NCI-H1105 treated with DMSO at 0.1 percent for 48 hours (cell line): ENCODE measurements around the gene SLC34A1.

Source experiments
- DNase-seq: peaks from one replicate; lab custom pipeline; 2025; lab: John Stamatoyannopoulos, UW

The SLC34A1 gene

DNA sequence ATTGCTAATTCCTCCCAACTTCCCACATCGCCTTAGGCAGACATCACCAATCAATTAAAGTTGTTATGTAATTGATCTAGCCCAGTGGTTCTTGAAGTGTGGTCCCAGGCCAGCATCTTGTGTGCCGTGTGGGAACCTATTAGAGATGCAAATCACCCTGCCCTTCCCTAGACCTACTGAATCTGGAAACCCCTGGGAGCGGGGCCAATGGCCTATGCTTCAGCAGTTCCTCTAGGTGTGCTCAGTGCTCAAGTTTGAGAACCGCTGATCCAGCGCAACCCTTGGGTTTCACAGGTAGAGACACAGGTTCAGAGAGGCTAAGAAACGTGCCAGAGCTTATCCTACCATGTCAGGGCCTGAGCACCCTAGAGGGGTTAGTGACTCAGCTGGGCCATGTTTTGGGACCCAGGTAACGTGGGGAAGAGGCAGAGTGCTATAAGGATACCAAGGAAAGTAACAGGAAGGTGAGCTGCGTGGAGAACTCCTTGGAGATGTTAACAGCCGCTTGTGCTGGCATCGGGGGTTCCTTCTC, 4.4 kb downstream of the SLC34A1 start:
- no peak for DNase-seq

- DNase-seq: no peak
Measured at GRCh38 chr5:177389241-177390169, 5.3 kb downstream of the SLC34A1 start.

DNA sequence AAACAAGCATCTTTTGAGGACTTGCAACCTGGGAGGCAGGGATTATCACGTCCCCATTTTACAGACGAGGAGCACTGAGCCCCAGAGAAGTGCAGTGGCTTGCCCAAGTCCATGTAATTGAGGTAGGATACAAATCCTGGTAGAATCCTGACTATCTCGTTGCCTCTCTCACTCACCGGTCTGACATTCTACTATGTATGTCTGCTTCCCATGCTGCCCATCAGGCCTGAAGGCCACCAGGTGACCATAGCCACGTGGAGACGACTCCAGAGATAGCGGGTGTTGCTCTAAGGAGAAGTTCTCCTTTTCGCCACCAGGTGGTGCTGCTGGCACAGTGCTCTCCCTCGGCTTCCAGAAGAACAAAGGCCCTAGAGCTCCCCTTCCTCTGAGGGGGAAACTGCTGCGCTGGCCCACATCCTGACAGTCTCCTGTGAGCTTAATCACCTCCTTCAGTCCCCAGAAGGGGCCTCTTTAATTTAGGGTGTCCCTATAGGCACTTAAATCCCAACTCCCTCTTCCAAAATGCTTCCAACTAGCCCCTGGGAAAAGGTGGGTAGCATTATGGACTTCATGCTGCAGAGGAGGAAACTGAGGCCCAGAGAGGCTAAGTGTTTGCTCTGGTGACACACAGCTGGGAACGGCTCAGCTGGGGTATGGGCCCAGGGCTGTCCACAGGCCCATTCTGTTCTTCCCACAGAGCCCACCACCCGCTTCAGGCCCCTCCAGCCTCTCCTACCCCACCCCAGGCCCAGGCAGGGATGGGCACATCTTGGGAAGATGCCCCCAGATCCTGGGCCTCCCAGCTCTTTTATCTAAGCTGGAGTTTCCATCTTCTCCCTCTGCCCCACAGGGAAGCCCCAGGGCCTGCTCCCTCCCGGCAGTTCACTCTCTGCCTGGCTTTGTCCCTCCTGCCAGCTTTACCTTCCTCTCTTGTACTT, 6.4 kb downstream of the SLC34A1 start:
- DNase-seq: peak; percentile 50

DNA sequence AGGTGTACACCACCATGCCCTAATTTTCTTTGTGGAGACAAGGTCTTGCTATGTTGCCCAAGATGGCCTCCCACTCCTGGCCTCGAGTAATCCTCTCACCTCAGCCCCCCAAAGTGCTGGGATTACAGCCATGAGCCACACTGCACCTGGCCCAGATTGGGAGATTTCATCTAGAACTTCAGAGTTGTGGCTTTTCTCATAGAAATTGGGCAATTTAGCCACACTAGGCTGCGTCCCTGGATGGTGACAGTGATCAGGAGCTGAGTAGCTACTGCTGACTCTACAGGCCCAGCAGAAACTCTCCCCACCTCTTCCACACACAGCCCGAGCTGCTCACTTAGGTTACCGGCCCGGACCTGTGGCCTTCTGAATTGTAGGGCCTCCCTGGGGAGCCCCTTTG, 8.5 kb downstream of the SLC34A1 start:
- no peak for DNase-seq

- DNase-seq: no peak
Measured at GRCh38 chr5:177393206-177393765, 9.1 kb downstream of the SLC34A1 start.

DNA sequence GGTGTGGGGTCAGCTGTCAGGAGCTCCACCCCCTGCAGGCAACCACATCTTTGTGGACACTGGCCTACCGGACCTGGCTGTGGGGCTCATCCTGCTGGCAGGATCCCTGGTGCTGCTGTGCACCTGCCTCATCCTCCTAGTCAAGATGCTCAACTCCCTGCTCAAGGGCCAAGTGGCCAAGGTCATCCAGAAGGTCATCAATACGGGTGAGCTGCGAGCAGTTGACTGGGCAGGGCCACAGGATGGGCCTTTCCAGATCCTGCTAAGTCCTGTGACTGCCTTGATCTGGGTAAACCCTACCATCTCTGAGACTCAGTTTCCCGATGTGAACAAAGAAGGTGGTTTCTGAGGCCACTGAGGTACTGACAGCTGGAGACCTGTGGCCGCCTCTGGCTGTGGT, 9.8 kb downstream of the SLC34A1 start:
- no peak for DNase-seq

DNA sequence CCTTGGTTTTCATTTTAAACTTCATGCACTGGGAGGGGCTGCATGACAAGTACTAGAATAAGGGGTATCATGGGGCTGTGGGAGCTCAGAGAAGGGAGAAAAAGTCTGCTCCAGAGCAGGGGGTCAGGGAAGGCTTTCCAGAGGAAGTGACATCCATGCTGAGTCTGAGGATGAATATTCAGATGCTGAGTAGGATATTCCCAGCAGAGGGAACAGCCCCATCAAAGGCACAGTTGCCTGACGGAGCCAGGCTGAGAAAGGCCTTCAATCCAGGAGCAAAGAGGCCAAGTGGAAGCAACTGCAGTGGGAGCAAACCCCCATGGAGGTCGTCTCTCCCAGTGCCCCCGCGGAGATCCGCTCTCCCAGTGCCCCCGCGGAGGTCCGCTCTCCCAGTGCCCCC, 11.8 kb downstream of the SLC34A1 start:
- no peak for DNase-seq

GRCh38 chr5:177396807-177397206, 12.6 kb downstream of the SLC34A1 start:
- no peak for DNase-seq

DNA sequence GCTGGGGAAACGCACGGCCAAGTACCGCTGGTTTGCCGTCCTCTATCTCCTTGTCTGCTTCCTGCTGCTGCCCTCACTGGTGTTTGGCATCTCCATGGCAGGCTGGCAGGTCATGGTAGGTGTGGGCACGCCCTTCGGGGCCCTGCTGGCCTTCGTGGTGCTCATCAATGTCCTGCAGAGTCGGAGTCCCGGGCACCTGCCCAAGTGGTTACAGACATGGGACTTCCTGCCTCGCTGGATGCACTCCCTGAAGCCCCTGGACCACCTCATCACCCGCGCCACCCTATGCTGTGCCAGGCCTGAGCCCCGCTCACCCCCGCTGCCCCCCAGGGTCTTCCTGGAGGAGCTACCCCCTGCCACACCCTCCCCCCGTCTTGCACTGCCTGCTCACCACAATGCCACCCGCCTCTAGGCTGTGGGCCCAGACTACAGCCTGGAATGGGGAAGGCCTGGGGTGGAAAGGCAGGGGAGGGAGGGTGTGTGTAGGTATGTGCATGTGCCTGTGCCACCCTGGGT, 13.7 kb downstream of the SLC34A1 start:
- no peak for DNase-seq

DNA sequence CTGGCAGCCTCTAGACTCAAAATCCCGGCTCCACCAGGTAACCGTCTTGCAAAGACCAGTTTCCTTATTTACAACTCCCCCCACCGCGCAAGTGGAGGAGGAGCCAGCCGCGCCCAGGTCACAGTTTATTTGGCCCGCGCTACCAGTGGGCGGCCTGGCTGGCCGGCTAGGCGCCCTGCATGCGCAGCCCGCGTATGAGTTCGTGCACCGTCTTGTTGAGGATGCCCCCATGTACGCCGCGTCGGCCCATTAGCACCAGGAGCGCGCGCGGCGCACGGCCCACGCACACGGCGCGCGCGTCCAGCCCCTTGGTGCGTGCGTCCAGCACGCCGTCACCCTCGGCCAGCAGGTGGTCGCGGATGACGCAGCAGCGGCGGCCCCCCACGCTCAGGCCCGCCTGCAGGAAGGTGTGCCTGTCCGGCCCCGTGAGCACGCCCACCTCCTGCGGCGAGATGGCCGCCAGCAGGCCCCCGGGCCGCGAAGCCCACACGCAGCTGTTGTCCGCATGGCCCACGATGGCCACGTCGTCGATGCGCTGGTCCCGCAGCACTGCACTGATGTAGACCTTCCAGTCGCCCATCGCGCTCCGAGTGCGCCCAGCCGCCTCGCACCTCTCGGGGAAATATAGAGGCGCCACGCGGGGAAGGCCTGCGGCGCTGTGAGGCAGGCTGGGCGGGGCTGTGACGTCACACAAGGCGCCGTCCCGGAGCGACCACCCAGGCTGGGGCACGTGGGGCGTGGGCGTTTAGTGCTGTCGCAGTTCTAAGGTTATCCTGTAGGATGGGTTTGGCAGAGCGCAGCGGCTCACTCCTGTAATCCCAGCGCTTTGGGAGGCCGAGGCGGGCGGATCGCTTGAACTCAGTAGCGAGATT, 16.0 kb downstream of the SLC34A1 start, which contains the start of gene PFN3:
Gene PFN3, minus strand, starts transcription at position 665 of the 872 bp plus-strand sequence. Its CDS starts 85 bp downstream, at position 580.
- DNase-seq: no peak

- DNase-seq: peak; percentile 64
Measured at GRCh38 chr5:177402271-177403043, 18.2 kb downstream of the SLC34A1 start.

- DNase-seq: no peak
Measured at GRCh38 chr5:177403102-177403791, 19.0 kb downstream of the SLC34A1 start.

DNA sequence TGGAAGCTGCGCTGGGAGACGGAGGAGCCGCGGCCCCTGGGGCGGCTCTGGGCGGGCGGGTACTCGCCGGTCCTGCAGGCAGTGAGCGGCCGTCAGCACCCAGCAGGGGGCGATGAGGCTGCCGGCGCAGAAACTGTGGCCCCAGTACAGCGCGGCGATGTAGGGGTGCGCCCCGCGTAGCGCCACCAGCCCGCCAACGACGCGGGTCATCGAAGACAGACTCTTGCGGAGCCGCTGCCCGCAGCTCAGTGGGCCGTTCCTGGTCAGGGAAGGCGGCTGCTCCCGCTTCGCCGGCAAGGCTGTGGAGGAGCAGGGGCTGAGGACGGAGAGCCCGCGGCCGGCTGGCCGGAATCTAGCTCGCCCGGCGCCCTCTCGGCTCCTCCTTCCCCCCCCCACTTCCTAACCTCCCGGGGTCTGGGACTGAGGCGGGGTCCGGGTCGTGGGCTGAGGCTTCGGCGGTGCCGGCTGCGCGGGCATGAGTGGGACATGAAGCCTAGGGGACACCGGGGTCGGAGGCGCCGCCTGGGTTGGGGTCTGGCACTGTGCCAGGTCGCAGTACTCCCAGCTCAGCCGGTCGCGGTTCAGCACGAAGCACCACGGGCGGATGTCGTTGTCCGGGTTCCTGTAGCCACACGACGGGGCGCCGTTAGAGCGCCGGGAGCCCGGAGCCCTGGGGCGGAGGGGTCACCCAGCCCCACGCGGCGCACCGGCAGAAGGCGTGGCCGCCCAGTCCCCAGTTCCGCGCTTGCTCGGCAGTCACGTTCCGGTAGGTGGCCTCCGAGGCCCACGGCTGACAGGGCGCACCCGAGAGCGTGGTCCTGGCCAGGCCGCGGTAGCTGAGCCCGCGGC, 19.8 kb downstream of the SLC34A1 start:
- peak; percentile 35 for DNase-seq

DNA sequence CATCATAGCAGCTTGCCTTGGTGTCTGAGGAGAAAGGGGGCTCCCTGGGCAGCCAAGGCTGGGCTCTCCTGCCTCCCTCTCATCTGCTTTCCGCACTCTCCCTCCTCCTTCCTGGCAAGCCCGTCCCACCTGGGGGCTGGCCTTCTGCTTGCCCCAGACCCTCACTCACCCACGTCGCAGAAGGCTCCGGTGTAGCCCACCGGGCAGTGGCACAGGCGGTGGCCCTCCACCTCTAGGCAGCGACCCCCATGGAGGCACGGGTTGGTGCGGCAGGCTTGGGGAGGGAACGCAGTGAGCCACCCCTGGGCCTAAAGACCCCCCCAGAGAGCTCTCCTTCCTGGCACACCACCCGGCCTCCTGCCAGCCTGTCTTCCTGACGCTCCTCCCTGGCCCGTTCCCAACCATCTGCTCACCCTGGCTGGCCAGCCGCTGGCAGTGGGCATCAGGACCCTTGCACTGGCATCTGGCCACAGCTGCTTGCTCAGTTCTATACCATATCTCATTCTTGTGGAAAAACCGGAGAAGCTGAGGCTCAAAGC, 20.5 kb downstream of the SLC34A1 start:
- DNase-seq: no peak

DNA sequence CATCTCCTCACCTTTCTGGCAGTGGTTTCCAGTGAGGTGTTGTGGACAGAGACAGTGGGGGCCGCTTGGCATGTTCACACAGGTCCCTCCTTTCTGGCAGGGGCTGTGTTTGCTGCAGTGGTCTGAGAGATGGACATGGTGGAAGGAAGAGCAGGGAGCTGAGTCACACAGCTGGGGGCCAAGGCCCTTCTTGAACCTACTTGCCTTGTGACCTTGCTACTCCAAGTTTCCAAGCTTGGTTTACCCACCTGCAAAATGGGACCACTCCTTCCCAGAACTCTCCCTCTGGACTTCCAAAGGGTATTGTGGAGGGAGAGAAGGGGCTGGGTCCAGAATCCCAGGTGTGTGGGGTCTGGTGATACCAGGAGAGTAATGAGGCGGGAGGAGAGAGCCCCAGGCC, 21.1 kb downstream of the SLC34A1 start:
- no peak for DNase-seq

GRCh38 chr5:177405805-177406204, 21.6 kb downstream of the SLC34A1 start:
- no peak for DNase-seq

GRCh38 chr5:177409043-177409801, 25.0 kb downstream of the SLC34A1 start, which contains the start of gene F12:
Gene F12, minus strand, starts transcription at chr5:177409564. Its CDS starts 37 bp downstream, at chr5:177409527.
- no peak for DNase-seq
